Fibroblast of skin of left quadriceps (primary cell): ENCODE results near the gene PIGZ.

Experiments used
- DNase-seq, 2 experiments: peaks; one replicate each; pipeline ENCODE4 v3.0.0-alpha.2; 2013; ENCODE audit warnings: low read depth in 2 of 2

PIGZ gene

GRCh38 chr3:197001106-197001971 lies 32.7 kb upstream of the PIGZ start:
- DNase-seq: no peak

GRCh38 chr3:197000211-197000610 lies 31.6 kb upstream of the PIGZ start:
- no peak for DNase-seq

DNA sequence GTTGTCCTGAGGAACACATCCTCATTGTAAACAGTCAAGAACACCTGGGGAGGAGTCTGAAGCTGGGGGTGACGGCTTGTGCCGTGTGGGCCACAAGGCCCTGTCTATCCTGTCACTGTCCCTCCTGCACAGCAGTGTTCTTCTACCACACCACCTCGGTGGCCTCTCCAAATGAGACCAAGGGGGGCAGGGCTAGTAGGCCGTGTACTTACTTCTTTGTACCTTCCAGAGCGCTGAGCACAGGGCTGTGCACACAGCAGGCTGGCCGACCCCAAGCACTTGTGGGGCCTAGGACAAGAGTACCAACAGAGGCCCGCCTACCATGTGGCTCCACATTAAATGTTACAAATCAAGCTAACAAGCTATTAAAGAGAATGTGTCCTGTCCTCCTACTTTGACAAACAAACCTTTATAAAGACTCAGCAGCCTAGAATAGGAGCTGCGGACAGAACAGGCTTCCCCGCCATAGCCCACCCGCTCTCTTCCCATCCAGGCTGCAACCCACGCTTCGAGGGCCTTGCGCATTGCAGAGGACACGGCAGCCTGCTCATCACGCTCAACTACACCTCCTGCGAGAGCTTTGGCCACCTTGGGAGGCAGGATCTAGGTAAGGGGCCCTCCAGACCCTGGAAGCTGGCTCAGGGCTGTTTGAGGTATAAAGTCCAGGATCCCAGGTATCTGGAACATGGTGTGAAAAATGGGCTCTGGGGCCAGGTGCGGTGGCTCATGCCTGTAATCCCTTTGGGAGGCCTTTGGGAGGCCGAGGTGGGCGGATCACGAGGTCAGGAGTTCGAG lies 30.5 kb upstream of the PIGZ start:
- no peak for DNase-seq

DNA sequence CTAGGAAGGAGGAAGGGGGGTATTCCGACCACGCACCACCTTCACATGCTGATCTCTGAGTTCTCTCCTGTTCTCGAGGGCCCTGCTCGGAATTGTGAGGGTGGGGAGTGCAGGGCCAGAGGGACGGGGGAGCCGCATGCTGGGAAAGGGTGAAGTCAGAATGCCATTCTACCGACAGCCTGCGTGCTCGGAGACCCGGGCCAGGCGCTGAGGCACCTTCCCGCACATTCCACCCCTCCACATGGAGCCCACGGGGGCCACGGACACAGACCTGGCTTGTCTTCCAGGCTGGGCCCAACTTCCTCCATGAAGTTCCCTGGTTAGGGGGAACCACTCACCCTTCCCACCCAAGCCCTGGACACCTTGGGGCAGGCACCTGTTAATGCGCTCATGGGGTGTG lies 28.7 kb upstream of the PIGZ start:
- no peak for DNase-seq

DNA sequence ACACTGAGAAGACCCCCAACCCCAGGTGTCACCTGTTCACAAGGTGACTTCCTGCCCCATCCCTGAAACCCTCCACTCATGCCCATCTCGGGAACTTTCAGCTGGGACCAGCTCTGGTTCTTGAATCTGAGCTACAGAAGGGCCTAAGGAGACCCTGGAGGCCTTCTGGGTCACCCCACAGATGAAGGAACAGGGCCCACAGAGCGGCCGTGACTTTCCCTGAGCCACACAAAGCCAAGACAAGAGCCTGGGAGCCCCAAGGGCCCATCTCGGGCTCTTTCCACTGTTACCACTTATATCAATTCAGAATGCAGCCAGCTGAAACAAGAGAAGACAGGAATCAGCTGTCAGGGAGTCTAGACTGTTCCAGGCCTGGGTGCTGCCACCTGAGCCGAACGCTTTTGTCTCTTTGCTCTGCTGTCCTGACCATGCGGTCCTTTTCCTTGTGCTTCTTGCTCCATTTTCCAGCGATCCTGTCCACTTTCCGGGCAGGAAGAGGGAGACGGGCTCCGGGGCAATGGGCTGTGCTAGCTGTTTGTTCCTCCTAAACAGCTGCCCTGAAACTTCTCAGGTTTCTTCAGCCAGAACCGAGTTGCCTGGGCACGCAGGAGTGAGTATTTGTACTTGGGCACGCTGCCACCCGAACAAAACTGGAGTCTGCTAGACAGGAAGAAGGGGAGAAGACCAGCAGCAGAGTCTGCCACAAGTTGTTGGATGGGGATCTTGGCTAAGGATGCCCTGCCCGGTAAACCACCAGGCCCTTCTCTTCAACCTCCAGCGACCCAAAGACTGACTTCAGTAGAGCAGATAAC lies 28.0 kb upstream of the PIGZ start:
- DNase-seq: no peak

GRCh38 chr3:196995646-196996355 lies 27.2 kb upstream of the PIGZ start:
- DNase-seq: no peak

DNA sequence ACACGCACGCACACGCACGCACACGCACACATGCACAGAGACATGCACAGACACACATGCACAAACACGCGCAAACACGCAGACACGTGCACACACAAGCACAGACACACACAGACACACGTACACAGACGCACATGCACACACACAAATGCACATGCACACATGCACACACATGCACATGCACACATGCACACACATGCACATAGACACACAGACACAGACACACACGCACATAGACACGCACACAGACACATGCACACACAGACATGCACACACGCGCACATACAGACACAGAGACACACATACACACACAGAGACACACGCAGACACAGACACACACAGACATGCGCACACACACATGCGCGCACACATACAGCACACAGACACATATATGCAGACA lies 26.4 kb upstream of the PIGZ start:
- no peak for DNase-seq

GRCh38 chr3:196994056-196994455 lies 25.4 kb upstream of the PIGZ start:
- DNase-seq: no peak

GRCh38 chr3:196992461-196993065 lies 23.9 kb upstream of the PIGZ start:
- DNase-seq: no peak

DNA sequence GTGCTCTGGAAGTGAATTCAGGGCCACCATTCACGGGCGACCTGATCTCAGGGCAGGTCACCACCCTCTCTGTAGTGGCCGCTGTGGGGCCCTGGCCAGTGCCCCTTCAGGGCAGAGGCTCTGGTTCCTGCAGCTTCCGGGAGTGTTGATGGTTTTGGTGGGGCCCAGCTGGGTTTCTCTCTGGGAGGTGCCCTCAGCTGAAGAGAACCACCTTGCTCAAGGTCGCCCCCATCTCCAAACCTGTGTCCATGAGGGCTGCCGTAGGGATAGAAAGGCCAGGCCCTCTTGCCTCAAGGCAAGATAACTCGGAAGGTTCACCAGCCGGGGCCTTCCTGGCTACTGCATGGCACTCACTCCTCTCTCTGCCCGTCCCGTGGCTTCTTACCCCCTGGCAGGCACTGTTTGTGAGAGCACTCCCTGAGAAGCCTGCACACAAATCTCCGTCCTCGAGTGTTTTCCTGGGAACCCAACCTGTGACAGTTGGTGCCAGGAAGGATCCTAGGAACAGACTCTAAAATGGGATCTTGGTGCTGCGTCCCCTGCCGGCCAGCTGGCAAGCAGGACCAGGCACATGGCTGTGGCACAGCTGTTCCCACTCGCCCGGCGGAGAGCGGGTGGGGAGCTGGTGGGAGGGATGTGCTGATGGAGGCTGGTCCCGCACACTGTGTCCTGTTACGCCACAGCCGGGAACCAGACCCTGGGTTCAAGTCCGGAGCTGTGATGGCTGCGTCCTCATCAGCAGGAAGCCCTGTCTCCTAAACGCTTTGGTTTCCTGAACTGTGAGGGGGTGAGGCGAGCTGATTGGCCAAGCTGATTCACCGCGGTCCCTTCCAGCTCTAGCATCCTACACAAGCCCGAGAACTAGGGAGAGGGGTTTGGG lies 23.2 kb upstream of the PIGZ start:
- no peak for DNase-seq

- DNase-seq: no peak
These were observed 22.0 kb upstream of the PIGZ start for GRCh38 chr3:196990601-196991007.

GRCh38 chr3:196989721-196990262 lies 21.2 kb upstream of the PIGZ start:
- no peak for DNase-seq

GRCh38 chr3:196988241-196989029 lies 19.8 kb upstream of the PIGZ start:
- DNase-seq: no peak

DNA sequence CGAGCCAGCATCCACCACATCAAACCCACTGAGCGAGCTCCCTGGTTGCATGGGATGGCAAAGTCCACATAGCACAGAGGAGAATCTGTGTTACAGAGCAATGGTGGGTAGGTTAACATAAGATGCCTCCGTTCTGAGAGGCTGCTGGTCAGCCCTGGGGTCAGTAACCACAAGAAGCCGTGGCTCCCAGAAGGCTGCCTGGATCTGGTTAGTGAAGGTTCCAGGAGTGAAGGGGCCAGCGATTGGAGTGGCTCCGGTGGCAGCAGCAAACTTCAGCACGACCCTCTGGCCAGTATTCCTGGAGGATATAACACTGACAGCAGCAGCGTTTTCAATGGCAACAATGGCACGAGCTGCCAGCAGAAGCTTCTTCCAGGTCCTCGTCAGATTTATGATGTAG lies 18.4 kb upstream of the PIGZ start:
- no peak for DNase-seq

DNA sequence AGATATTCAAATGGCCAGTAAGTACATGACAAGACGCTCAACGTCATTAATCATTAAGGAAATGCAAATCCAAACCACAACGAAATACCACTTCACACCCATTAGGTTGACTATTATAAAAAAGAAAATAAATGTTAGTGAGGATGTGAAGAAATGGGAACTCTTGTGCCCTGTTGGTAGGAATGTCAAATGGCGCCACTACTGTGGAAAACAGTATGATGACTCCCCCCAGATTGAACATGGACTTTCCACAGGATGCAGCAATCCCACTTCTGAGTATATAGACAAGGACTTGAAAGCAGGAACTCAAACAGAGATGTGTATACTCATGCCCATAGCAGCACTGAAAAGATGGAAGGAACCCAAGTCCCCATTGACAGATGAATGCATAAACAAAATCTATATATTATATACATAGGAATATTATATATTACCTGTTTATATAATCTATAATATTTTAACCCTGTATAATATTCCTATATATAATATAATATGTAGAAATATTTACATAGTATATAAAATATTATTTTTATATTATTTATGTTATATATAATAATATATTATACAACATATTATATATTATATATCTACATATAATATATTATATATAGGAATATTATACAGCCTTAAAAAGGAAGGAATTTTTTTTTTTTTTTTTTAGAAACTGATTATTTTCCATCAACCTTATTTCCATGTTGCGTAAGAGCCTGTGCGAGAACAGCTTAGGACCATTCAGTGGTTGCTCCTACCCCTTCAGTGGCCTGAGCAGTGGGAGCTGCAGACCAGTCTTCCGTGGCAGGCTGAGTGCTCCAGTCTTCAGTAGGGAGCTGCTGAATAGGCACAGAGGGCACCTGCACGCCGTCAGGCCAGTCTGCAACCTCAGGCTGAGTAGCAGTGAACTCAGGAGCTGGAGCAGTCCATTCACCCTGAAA lies 17.6 kb upstream of the PIGZ start:
- DNase-seq: no peak

DNA sequence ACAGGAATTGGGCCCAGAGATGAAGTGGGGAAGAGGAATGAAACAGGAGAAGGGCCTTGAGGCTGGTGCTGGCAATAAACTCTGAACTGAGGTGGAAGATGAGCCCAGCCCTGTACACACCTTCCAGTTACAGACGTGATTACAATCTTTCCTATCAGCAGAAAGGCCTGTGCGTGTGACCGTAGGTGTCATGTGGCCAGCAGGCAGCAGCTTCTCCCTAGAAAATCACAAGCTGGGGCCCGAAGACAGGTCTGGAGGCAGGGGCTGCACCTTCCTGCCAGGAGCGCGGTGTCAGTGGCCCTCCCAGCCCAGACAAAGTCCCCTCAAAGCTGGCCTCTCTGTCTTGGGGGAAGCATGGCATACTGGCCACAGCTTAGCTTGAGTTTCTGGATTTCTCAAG lies 16.7 kb upstream of the PIGZ start:
- DNase-seq: no peak

DNA sequence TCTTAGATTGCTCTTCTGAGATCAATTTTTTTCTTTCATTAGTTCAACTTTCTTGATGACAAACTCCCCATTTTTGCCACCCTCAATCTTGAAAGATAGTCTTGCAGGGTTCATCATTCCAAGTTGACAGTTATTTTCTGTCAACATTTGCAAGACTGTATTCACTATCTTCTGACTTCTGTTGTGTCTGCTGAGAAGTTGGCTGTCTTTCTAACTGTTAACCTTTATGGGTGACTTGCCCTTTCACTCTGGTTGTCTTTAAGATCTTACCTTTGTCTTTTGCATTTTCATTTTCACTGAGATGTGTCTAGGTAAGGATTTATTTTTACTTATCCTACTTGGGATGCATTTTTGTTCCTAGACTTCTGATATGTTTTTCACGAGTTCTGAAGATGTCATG lies 14.6 kb upstream of the PIGZ start:
- no peak for DNase-seq

DNA sequence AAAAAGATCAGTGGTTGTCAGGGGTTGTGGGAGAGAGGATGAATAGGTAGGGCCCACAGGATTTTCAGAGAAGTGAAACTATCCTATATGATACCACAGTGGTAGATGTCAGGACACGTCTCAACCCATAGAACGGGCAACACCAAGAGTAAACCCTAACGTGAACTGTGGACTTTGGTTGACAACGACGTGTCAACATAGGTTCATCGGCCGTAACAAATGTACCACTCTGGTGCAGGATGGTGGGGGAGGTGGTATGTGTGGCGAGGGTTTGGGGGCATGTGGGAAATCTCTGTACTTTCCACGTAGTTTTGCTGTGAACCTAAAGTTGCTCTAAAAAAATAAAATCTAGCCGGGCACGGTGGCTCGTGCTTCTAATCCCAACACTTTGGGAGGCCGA lies 13.0 kb upstream of the PIGZ start:
- no peak for DNase-seq
